ENCODE data around the gene ASCL5.

The ASCL5 gene

DNA sequence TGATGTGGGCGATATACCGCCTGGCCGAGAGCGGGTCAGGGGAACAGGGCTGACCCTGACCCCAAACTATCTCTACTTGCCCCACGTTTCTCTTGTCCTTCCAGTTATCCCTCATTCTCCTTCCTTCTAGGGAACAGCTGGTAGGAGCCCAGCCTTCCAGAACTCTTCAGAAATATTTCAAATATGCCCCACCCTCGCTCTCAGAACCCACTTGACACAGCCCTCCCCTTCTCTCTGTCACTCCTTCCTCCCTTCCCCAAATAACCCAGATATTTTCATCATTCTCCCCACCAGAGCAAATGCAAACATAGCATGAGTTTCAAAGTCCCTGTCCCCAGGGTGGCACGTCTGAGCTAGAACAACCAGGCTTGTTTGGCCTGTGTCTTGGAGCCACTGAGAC is 15.8 kb downstream of the ASCL5 start:
- Histone ChIP-seq H3K36me3 (ENCODE audit: control insufficient read depth in 4 of 4, insufficient read depth in 4 of 4, low read length in 3 of 4) (no peaks in the 10 kb centered on the region), H3K27me3 (replicated peaks in 2 of 5; ENCODE audit: control insufficient read depth in 4 of 5, insufficient read depth in 5 of 5, low read length in 4 of 5) (peaks cover 0 to 20% (median 13%) of the 10 kb centered on the region in 5 experiments), H3K4me3 (ENCODE audit: control insufficient read depth in 1 of 7, extremely low read depth in 1 of 7, insufficient read depth in 4 of 7, low read depth in 2 of 7, low read length in 6 of 7) (no peak overlapping the region), H3K4me1 (ENCODE audit: control extremely low read depth in 1 of 4, control insufficient read depth in 4 of 4, insufficient read depth in 4 of 4, low read length in 3 of 4) (peaks cover 0 to 12% (median 9%) of the 10 kb centered on the region in 4 experiments), H3K9me3 (ENCODE audit: control extremely low read depth in 1 of 5, control insufficient read depth in 4 of 5, insufficient read depth in 2 of 5, low read depth in 1 of 5, low read length in 4 of 5) (no peaks in the 10 kb centered on the region), H3K27ac (ENCODE audit: insufficient read depth in 1 of 2, low read depth in 1 of 2, low read length in 2 of 2, poor library complexity in 1 of 2, severe bottlenecking in 2 of 2) (no peak overlapping the region)
- CTCF ChIA-PET = interaction anchor here (1.0 to 1.8 kb wide), 4 partner anchors 10 to 131 kb away, joined by 3 to 7 read pairs (median 6); no protein-coding TSS in a partner anchor
- DNase-seq = no peak
- POLR2A ChIA-PET = no interaction called here
- 96% methylated on average over 3 of the region's 7 CpGs for WGBS (ENCODE audit: insufficient coverage)

DNA sequence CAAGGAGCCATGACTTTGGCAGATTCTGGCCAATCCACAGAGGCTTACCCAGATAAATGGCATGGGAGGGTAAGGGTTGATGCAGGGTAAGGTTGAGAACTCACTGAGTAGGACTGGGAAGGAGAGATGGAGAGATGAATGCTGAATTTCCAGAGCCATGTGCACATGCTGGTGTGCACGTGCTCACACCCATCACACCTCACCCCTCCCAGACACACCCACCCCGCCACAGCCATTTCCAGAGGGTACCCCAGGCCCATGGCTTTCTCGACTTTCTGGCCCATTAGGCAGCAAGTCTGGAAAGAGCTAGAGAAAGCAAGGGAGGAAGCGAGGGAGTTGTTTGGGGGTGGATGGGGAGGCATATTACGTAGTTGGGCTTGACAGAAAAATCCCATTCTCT is 16.4 kb downstream of the ASCL5 start:
- no peak overlapping the region for H3K27ac ChIP-seq (ENCODE audit: insufficient read depth in 1 of 2, low read depth in 1 of 2, low read length in 2 of 2, poor library complexity in 1 of 2, severe bottlenecking in 2 of 2)

DNA sequence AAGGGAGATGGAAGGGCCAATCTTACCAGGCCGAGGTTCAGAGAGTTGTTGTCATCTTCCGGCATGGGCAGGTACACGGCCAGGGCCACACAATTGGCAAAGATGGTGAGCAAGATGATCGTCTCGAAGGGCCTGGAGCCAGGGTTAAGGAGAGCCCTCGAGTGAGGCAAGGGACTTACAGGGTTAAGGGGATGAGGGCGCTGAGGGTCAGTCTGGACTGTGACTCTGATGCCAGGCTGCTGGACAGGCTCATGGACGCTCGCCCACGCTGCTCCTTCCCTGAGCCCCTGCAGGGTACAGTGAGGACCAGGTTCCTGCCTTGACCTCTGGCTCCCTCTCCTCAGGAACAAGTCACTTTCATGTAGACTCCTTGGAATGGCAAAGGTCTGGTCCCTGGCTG is 16.8 kb downstream of the ASCL5 start:
- H3K4me3 ChIP-seq (ENCODE audit: control insufficient read depth in 1 of 7, extremely low read depth in 1 of 7, insufficient read depth in 4 of 7, low read depth in 2 of 7, low read length in 6 of 7) = no peak overlapping the region
- ChIA-PET POLR2A (no interaction called here), CTCF (interaction anchor here (1.8 to 1.9 kb wide), 2 partner anchors 9 to 24 kb away, joined by 6 to 7 read pairs; no protein-coding TSS in a partner anchor)
- H3K9me3 ChIP-seq (ENCODE audit: control extremely low read depth in 1 of 5, control insufficient read depth in 4 of 5, insufficient read depth in 2 of 5, low read depth in 1 of 5, low read length in 4 of 5) = no peaks in the 10 kb centered on the region
- 100% methylated on average over 10 of the region's 10 CpGs for WGBS (ENCODE audit: insufficient coverage)
- peaks cover 0 to 12% (median 9%) of the 10 kb centered on the region in 4 experiments for H3K4me1 ChIP-seq (ENCODE audit: control extremely low read depth in 1 of 4, control insufficient read depth in 4 of 4, insufficient read depth in 4 of 4, low read length in 3 of 4)
- DNase-seq = no peak
- H3K27ac ChIP-seq (ENCODE audit: insufficient read depth in 1 of 2, low read depth in 1 of 2, low read length in 2 of 2, poor library complexity in 1 of 2, severe bottlenecking in 2 of 2) = no peak overlapping the region
- peaks cover 0 to 11% (median 4%) of the 10 kb centered on the region in 5 experiments for H3K27me3 ChIP-seq (replicated peaks in 2 of 5; ENCODE audit: control insufficient read depth in 4 of 5, insufficient read depth in 5 of 5, low read length in 4 of 5)
- H3K36me3 ChIP-seq (ENCODE audit: control insufficient read depth in 4 of 4, insufficient read depth in 4 of 4, low read length in 3 of 4) = no peaks in the 10 kb centered on the region

More for the DNA sequence above, 16.4 kb downstream of the ASCL5 start:
- Histone ChIP-seq H3K9me3 (ENCODE audit: control extremely low read depth in 1 of 5, control insufficient read depth in 4 of 5, insufficient read depth in 2 of 5, low read depth in 1 of 5, low read length in 4 of 5) (no peaks in the 10 kb centered on the region), H3K36me3 (ENCODE audit: control insufficient read depth in 4 of 4, insufficient read depth in 4 of 4, low read length in 3 of 4) (no peaks in the 10 kb centered on the region), H3K4me1 (ENCODE audit: control extremely low read depth in 1 of 4, control insufficient read depth in 4 of 4, insufficient read depth in 4 of 4, low read length in 3 of 4) (peaks cover 0 to 12% (median 9%) of the 10 kb centered on the region in 4 experiments), H3K27me3 (replicated peaks in 2 of 5; ENCODE audit: control insufficient read depth in 4 of 5, insufficient read depth in 5 of 5, low read length in 4 of 5) (peaks cover 0 to 16% (median 9%) of the 10 kb centered on the region in 5 experiments), H3K4me3 (ENCODE audit: control insufficient read depth in 1 of 7, extremely low read depth in 1 of 7, insufficient read depth in 4 of 7, low read depth in 2 of 7, low read length in 6 of 7) (no peak overlapping the region)
- DNase-seq = no peak
- WGBS (ENCODE audit: insufficient coverage) = no CpG with 5 or more reads among the region's 5 CpGs
- POLR2A ChIA-PET = no interaction called here
- CTCF ChIA-PET = interaction anchor here (1.4 to 1.8 kb wide), 2 partner anchors 24 to 26 kb away, joined by 6 to 7 read pairs; no protein-coding TSS in a partner anchor

DNA sequence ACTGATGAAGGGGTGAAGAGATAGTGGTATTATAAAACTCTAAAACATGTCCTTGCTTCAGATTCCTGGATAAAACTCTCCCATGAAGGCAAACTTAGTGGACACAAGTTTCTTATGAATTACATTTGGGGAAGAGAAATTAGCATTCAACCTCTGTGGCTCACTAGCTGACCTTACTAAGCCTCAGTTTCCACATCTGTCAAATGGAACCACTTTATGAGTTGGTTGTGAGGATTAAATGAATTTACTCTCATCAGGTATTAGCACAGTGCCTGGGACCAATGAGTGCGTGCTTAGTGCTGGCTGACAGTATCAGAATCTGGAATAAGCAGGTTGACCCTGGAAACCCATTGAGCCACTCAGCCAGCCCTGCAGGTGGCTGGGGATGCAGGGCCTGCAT is 17.3 kb downstream of the ASCL5 start:
- Histone ChIP-seq H3K4me3 (ENCODE audit: control insufficient read depth in 1 of 7, extremely low read depth in 1 of 7, insufficient read depth in 4 of 7, low read depth in 2 of 7, low read length in 6 of 7) (no peak overlapping the region), H3K4me1 (ENCODE audit: control extremely low read depth in 1 of 4, control insufficient read depth in 4 of 4, insufficient read depth in 4 of 4, low read length in 3 of 4) (peaks cover 0 to 10% (median 6%) of the 10 kb centered on the region in 4 experiments), H3K27ac (ENCODE audit: insufficient read depth in 1 of 2, low read depth in 1 of 2, low read length in 2 of 2, poor library complexity in 1 of 2, severe bottlenecking in 2 of 2) (no peak overlapping the region), H3K36me3 (ENCODE audit: control insufficient read depth in 4 of 4, insufficient read depth in 4 of 4, low read length in 3 of 4) (no peaks in the 10 kb centered on the region), H3K27me3 (replicated peaks in 2 of 5; ENCODE audit: control insufficient read depth in 4 of 5, insufficient read depth in 5 of 5, low read length in 4 of 5) (peaks cover 0 to 11% (median 0%) of the 10 kb centered on the region in 5 experiments), H3K9me3 (ENCODE audit: control extremely low read depth in 1 of 5, control insufficient read depth in 4 of 5, insufficient read depth in 2 of 5, low read depth in 1 of 5, low read length in 4 of 5) (no peaks in the 10 kb centered on the region)
- DNase-seq = no peak
- 100% methylated on average over 1 of the region's 1 CpG for WGBS (ENCODE audit: insufficient coverage)
- ChIA-PET POLR2A (no interaction called here), CTCF (interaction anchor here (0.6 to 1.9 kb wide), 4 partner anchors 9 to 1471 kb away, joined by 3 to 6 read pairs (median 4); no protein-coding TSS in a partner anchor)

DNA sequence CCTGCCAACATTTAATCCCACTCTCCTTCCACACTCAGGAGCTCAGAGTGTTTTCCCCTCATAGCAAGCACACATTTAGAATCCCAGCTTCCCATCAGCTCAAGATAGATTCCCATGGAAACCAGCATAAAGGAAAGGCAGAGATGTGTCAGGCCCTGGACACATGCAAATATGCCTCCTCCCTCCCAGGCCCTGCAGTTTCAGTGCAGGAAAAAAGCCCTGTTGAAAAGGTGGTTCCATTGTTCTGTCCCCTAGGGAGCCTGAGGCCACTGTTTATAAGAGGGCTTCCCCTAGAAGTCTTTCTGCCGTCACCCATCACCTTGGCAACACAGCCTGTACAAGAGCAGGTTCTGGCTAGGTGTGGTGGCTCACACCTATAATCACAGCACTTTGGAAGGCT is 18.4 kb downstream of the ASCL5 start:
- no peak for DNase-seq
- H3K4me3 ChIP-seq (ENCODE audit: control insufficient read depth in 1 of 7, extremely low read depth in 1 of 7, insufficient read depth in 4 of 7, low read depth in 2 of 7, low read length in 6 of 7) = no peak overlapping the region
- no peaks in the 10 kb centered on the region for H3K9me3 ChIP-seq (ENCODE audit: control extremely low read depth in 1 of 5, control insufficient read depth in 4 of 5, insufficient read depth in 2 of 5, low read depth in 1 of 5, low read length in 4 of 5)
- H3K36me3 ChIP-seq (ENCODE audit: control insufficient read depth in 4 of 4, insufficient read depth in 4 of 4, low read length in 3 of 4) = no peaks in the 10 kb centered on the region
- H3K27ac ChIP-seq (ENCODE audit: insufficient read depth in 1 of 2, low read depth in 1 of 2, low read length in 2 of 2, poor library complexity in 1 of 2, severe bottlenecking in 2 of 2) = no peak overlapping the region
- ChIA-PET POLR2A (no interaction called here), CTCF (interaction anchor here (1.0 to 1.9 kb wide), 3 partner anchors 10 to 23 kb away, joined by 3 to 6 read pairs (median 6); no protein-coding TSS in a partner anchor)
- H3K4me1 ChIP-seq (ENCODE audit: control extremely low read depth in 1 of 4, control insufficient read depth in 4 of 4, insufficient read depth in 4 of 4, low read length in 3 of 4) = peaks cover 0 to under 1% (median 0%) of the 10 kb centered on the region in 4 experiments
- WGBS (ENCODE audit: insufficient coverage) = 100% methylated on average over 1 of the region's 1 CpG
- peaks cover 0 to 3% (median 0%) of the 10 kb centered on the region in 5 experiments for H3K27me3 ChIP-seq (replicated peaks in 2 of 5; ENCODE audit: control insufficient read depth in 4 of 5, insufficient read depth in 5 of 5, low read length in 4 of 5)

DNA sequence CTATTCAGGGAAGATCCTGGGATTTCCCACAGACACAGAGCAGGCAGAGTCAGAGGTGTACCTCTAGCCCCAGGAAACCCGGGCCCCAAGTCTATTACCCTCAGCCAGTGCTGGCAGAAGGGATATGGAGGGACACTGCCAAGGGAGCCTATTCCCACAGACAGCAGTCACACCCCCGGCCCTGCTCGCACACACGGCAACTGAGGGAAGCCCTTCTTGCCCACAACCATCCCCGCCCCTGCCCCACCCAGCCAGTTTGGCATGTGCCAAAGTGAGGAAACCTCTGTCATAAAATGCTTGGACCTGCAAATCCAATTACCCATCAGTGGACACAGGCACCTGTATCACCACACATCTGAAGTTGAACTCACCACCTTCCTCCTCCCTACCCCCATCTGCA is 21.3 kb downstream of the ASCL5 start:
- no peak for DNase-seq
- CTCF ChIA-PET = no interaction called here
- peaks cover 0 to 3% (median 0%) of the 10 kb centered on the region in 5 experiments for H3K27me3 ChIP-seq (replicated peaks in 2 of 5; ENCODE audit: control insufficient read depth in 4 of 5, insufficient read depth in 5 of 5, low read length in 4 of 5)
- no peaks in the 10 kb centered on the region for H3K4me1 ChIP-seq (ENCODE audit: control extremely low read depth in 1 of 4, control insufficient read depth in 4 of 4, insufficient read depth in 4 of 4, low read length in 3 of 4)
- H3K27ac ChIP-seq (ENCODE audit: insufficient read depth in 1 of 2, low read depth in 1 of 2, low read length in 2 of 2, poor library complexity in 1 of 2, severe bottlenecking in 2 of 2) = no peak overlapping the region
- no peaks in the 10 kb centered on the region for H3K9me3 ChIP-seq (ENCODE audit: control extremely low read depth in 1 of 5, control insufficient read depth in 4 of 5, insufficient read depth in 2 of 5, low read depth in 1 of 5, low read length in 4 of 5)
- WGBS (ENCODE audit: insufficient coverage) = 96% methylated on average over 5 of the region's 5 CpGs
- POLR2A ChIA-PET = no interaction called here
- H3K36me3 ChIP-seq (ENCODE audit: control insufficient read depth in 4 of 4, insufficient read depth in 4 of 4, low read length in 3 of 4) = no peaks in the 10 kb centered on the region
- no peak overlapping the region for H3K4me3 ChIP-seq (ENCODE audit: control insufficient read depth in 1 of 7, extremely low read depth in 1 of 7, insufficient read depth in 4 of 7, low read depth in 2 of 7, low read length in 6 of 7)

DNA sequence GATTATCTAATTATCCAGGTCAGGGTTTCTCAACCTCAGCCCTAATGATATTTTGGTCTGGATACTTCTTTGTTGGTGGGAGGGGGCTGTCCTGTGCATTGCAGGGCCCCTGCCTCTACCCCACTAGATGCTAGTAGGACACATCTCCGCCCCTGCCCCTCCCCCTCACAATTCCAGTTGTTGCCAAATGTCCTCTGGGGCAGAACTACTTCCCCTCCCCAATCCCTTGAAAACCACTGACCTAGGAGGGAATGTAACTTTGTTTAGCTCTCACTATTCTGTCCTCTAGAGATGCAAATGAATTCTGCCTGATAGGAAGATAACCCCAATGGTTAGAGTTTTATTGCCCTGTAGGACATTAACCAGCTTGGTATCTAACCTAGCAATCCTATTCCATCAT is 22.8 kb downstream of the ASCL5 start:
- no CpG with 5 or more reads among the region's 1 CpG for WGBS (ENCODE audit: insufficient coverage)
- POLR2A ChIA-PET = no interaction called here
- CTCF ChIA-PET = interaction anchor here (1.4 kb wide), 1 partner anchor 12 kb away, joined by 4 read pairs; no protein-coding TSS in a partner anchor
- no peak overlapping the region for H3K4me3 ChIP-seq (ENCODE audit: control insufficient read depth in 1 of 7, extremely low read depth in 1 of 7, insufficient read depth in 4 of 7, low read depth in 2 of 7, low read length in 6 of 7)
- H3K27ac ChIP-seq (ENCODE audit: insufficient read depth in 1 of 2, low read depth in 1 of 2, low read length in 2 of 2, poor library complexity in 1 of 2, severe bottlenecking in 2 of 2) = no peak overlapping the region
- no peaks in the 10 kb centered on the region for H3K9me3 ChIP-seq (ENCODE audit: control extremely low read depth in 1 of 5, control insufficient read depth in 4 of 5, insufficient read depth in 2 of 5, low read depth in 1 of 5, low read length in 4 of 5)
- H3K27me3 ChIP-seq (replicated peaks in 2 of 5; ENCODE audit: control insufficient read depth in 4 of 5, insufficient read depth in 5 of 5, low read length in 4 of 5) = no peaks in the 10 kb centered on the region
- no peaks in the 10 kb centered on the region for H3K4me1 ChIP-seq (ENCODE audit: control extremely low read depth in 1 of 4, control insufficient read depth in 4 of 4, insufficient read depth in 4 of 4, low read length in 3 of 4)
- DNase-seq = no peak
- H3K36me3 ChIP-seq (ENCODE audit: control insufficient read depth in 4 of 4, insufficient read depth in 4 of 4, low read length in 3 of 4) = no peaks in the 10 kb centered on the region

All from common myeloid progenitor, CD34-positive (primary cell).